T-helper 17 cell (primary cell): ENCODE data around the gene KRT39. TPM values are rescaled to one million over a fixed set of nuclear protein-coding genes. Genes with fewer than 3 reads are reported as not detected.
A peak's percentile ranks its signal among the peaks of the same experiment; 100 is the strongest.

ENCODE experiments used
- ATAC-seq: fragments of 150-1000 bp; cut with Tn5 transposase; 2 replicates; pipeline ENCODE4 v1.10.0; 2021; ENCODE audit warnings: mild to moderate bottlenecking, moderate library complexity
- DNase-seq, 3 donors: peaks; one replicate each; pipeline versions ENCODE4 v3.0.0 to v3.0.0-alpha.2; 2020 to 2021
- H3K9me3 ChIP-seq: one replicate; pipeline ENCODE4 v1.7.0; 2013; ENCODE audit warnings: low read length, mild to moderate bottlenecking; ENCODE audit not compliant: control insufficient read depth, poor library complexity, severe bottlenecking
- H3K27ac Mint-ChIP-seq: one replicate; pipeline ENCODE4 v1.8.0; 2022; ENCODE audit warnings: mild to moderate bottlenecking, moderate library complexity, mixed read lengths
- H3K27me3 Mint-ChIP-seq: one replicate; pipeline ENCODE4 v1.8.0; 2022; ENCODE audit warnings: mixed read lengths
- H3K36me3 Mint-ChIP-seq: one replicate; pipeline ENCODE4 v1.8.0; 2022; ENCODE audit warnings: low read depth, mixed read lengths
- H3K4me1 Mint-ChIP-seq: one replicate; pipeline ENCODE4 v1.8.0; 2022; ENCODE audit warnings: mild to moderate bottlenecking, mixed read lengths
- H3K4me3 Mint-ChIP-seq: one replicate; pipeline ENCODE4 v1.8.0; 2022; ENCODE audit warnings: mild to moderate bottlenecking, moderate library complexity, mixed read lengths
- total RNA-seq, 4 donors: library from RNA in 2 of 4; stranded (reverse) in 2 of 4; gene quantifications; one replicate each; pipeline ENCODE4 v1.2.3 and lab custom pipeline; 2022 to 2026

Gene KRT39
- total RNA-seq, 2 donors from 2014 or later: not detected

GRCh38 chr17:40947929-40948328 lies 18.8 kb downstream of the KRT39 start:
- H3K36me3 Mint-ChIP-seq: peaks cover 4% of the 10 kb centered on the region
- DNase-seq (no peak), ATAC-seq (no peak)
- H3K9me3 ChIP-seq: no peaks in the 10 kb centered on the region
- H3K4me3 Mint-ChIP-seq: no peak overlapping the region
- H3K4me1 Mint-ChIP-seq: no peaks in the 10 kb centered on the region
- H3K27me3 Mint-ChIP-seq: peaks cover 92% of the 10 kb centered on the region
- H3K27ac Mint-ChIP-seq: no peak overlapping the region

GRCh38 chr17:40945414-40945813 lies 21.3 kb downstream of the KRT39 start:
- peaks cover 69% of the 10 kb centered on the region for H3K27me3 Mint-ChIP-seq
- no peak overlapping the region for H3K4me3 Mint-ChIP-seq
- DNase-seq: no peak
- H3K9me3 ChIP-seq: no peaks in the 10 kb centered on the region
- no peaks in the 10 kb centered on the region for H3K4me1 Mint-ChIP-seq
- H3K27ac Mint-ChIP-seq: no peak overlapping the region
- H3K36me3 Mint-ChIP-seq: peaks cover 4% of the 10 kb centered on the region
- no peak for ATAC-seq

GRCh38 chr17:40944531-40944930 lies 22.2 kb downstream of the KRT39 start:
- Mint-ChIP-seq H3K27ac (no peak overlapping the region), H3K27me3 (peaks cover 61% of the 10 kb centered on the region), H3K4me3 (no peak overlapping the region), H3K4me1 (no peaks in the 10 kb centered on the region), H3K36me3 (peaks cover 4% of the 10 kb centered on the region)
- no peaks in the 10 kb centered on the region for H3K9me3 ChIP-seq
- no peak for ATAC-seq
- DNase-seq: no peak

GRCh38 chr17:40942553-40942952 lies 24.2 kb downstream of the KRT39 start:
- no peak for DNase-seq
- Mint-ChIP-seq H3K4me1 (no peaks in the 10 kb centered on the region), H3K27me3 (peaks cover 47% of the 10 kb centered on the region), H3K4me3 (no peak overlapping the region), H3K27ac (no peak overlapping the region), H3K36me3 (peaks cover 4% of the 10 kb centered on the region)
- H3K9me3 ChIP-seq: no peaks in the 10 kb centered on the region
- no peak for ATAC-seq

DNA sequence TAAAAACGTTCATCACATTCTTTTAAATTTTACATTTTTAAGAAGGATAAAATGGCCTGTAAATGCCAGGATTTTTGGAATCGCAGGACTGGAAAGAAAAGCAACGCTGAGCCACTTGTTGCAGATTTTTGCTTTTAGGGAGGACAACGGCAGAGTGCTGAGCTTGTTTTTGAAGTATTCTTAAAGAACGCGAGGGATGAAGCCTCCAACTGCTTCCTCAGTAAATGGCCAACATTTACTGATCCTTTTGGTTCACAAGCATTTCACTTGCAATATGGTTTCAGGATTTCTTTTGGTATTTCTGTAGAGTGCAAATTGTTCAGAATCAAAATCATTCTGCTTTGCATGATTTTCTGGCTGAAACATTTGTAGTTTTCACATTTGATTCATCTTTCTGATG lies 26.5 kb downstream of the KRT39 start:
- no peaks in the 10 kb centered on the region for H3K9me3 ChIP-seq
- DNase-seq: no peak
- no peak overlapping the region for H3K27ac Mint-ChIP-seq
- no peak overlapping the region for H3K4me3 Mint-ChIP-seq
- ATAC-seq: no peak
- peaks cover 3% of the 10 kb centered on the region for H3K36me3 Mint-ChIP-seq
- H3K4me1 Mint-ChIP-seq: peaks cover 4% of the 10 kb centered on the region
- peaks cover 42% of the 10 kb centered on the region for H3K27me3 Mint-ChIP-seq

DNA sequence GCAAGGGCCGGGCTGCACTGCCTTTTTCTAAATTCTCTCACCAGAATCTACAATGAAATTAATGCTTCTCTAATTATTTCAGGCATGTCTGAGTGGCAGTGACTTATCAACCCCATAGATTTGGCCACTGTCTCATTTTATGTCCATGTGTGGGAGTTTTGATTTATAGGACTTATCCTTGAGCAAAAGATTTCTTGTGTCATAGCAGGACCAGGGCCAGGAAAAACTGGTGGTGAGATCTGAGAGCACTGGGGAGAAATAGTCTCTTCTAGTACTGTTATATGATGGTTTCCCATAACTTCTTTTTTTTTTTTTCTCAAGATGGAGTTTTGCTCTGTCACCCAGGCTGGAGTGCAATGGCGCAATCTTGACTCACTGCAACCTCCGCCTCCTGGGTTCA lies 27.8 kb downstream of the KRT39 start:
- peaks cover 38% of the 10 kb centered on the region for H3K27me3 Mint-ChIP-seq
- ATAC-seq (no peak), DNase-seq (no peak)
- H3K4me3 Mint-ChIP-seq: no peak overlapping the region
- peaks cover 3% of the 10 kb centered on the region for H3K36me3 Mint-ChIP-seq
- peaks cover 4% of the 10 kb centered on the region for H3K4me1 Mint-ChIP-seq
- H3K27ac Mint-ChIP-seq: no peak overlapping the region
- no peaks in the 10 kb centered on the region for H3K9me3 ChIP-seq

- no peak for DNase-seq
- Mint-ChIP-seq H3K27me3 (peaks cover 45% of the 10 kb centered on the region), H3K27ac (no peak within 1 kb of the TSS), H3K4me1 (peaks cover 4% of the 10 kb centered on the region), H3K36me3 (no peaks in the 10 kb centered on the region), H3K4me3 (no peak within 1 kb of the TSS)
- no peak for ATAC-seq
- no peaks in the 10 kb centered on the region for H3K9me3 ChIP-seq
These were observed 29.3 kb downstream of the KRT39 start, which contains the start of gene KRT23 for GRCh38 chr17:40937384-40937819. Gene KRT23, minus strand, starts transcription at chr17:40937646. Its CDS starts 1,043 bp downstream, at chr17:40936603.

DNA sequence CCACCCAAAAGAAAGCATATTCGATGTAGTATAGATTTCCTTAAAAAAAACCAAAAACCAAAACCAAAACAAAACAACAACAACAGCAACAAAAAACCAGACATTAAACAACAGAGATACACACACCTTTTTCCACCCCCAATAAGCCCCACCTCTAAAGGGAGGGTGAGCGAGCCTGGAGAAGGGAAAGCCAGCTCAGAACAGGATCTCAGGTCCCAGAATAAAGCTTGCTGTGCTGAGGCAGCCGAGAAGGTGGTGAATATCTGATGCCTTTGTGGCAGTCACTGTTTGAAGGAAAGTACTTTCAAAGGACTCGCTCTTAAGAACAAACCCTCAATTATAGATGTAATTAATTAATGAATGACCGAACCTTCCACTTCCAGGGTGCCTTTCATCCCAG lies 29.8 kb downstream of the KRT39 start:
- H3K27me3 Mint-ChIP-seq: peaks cover 46% of the 10 kb centered on the region
- H3K9me3 ChIP-seq: no peaks in the 10 kb centered on the region
- ATAC-seq: no peak
- no peaks in the 10 kb centered on the region for H3K36me3 Mint-ChIP-seq
- DNase-seq: no peak
- H3K4me3 Mint-ChIP-seq: no peak overlapping the region
- no peak overlapping the region for H3K27ac Mint-ChIP-seq
- H3K4me1 Mint-ChIP-seq: peaks cover 4% of the 10 kb centered on the region

GRCh38 chr17:40936437-40936971 lies 30.2 kb downstream of the KRT39 start:
- no peak overlapping the region for H3K27ac Mint-ChIP-seq
- no peak for ATAC-seq
- H3K4me3 Mint-ChIP-seq: no peak overlapping the region
- H3K27me3 Mint-ChIP-seq: peaks cover 46% of the 10 kb centered on the region
- no peak for DNase-seq
- H3K4me1 Mint-ChIP-seq: peaks cover 4% of the 10 kb centered on the region
- H3K36me3 Mint-ChIP-seq: no peaks in the 10 kb centered on the region
- no peaks in the 10 kb centered on the region for H3K9me3 ChIP-seq

DNA sequence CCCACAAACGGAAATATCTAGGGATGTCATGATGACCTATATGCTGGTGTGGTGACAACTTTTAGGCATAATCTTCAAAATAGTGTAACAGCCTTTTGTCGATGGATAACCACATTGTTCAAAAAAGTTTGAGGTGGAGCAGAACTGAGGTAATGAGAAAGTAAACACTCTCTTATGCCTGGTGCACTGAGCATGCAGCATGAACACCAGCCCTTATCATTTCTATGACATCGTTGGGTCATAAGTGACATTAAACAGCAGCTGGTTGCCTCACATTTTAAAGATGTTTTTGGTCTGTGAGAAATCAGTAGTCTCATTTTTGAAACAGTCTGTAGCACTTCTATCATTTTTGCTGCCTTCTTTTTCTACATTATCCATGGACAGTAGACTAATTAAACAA lies 31.1 kb downstream of the KRT39 start:
- DNase-seq (no peak), ATAC-seq (peak; percentile 71)
- Mint-ChIP-seq H3K4me1 (peaks cover 4% of the 10 kb centered on the region), H3K27me3 (peaks cover 46% of the 10 kb centered on the region), H3K4me3 (no peak overlapping the region), H3K27ac (peak overlapping the region; percentile 63), H3K36me3 (no peaks in the 10 kb centered on the region)
- no peaks in the 10 kb centered on the region for H3K9me3 ChIP-seq

DNA sequence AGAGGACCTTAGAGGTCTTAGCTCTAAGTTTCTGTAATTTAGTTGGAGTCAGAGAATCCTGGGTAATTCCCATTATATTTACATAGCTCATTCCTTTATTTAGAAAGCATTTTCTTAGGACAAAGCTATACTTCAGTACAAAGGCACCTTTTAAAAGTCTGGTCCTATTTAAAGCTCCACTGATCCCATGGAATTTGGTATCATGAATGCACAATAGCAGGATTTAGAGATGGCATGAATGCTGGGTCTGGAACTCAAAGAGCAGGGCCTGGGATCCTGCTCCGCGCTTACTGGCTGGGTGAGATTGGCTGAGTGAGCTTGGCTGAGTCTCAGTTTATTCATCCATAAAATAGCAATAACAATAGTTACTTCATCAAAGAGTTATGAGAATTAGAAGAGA lies 34.1 kb downstream of the KRT39 start:
- H3K9me3 ChIP-seq: no peaks in the 10 kb centered on the region
- ATAC-seq (no peak), DNase-seq (no peak)
- Mint-ChIP-seq H3K36me3 (no peaks in the 10 kb centered on the region), H3K4me3 (no peak overlapping the region), H3K27me3 (peaks cover 56% of the 10 kb centered on the region), H3K27ac (no peak overlapping the region), H3K4me1 (peaks cover 4% of the 10 kb centered on the region)

DNA sequence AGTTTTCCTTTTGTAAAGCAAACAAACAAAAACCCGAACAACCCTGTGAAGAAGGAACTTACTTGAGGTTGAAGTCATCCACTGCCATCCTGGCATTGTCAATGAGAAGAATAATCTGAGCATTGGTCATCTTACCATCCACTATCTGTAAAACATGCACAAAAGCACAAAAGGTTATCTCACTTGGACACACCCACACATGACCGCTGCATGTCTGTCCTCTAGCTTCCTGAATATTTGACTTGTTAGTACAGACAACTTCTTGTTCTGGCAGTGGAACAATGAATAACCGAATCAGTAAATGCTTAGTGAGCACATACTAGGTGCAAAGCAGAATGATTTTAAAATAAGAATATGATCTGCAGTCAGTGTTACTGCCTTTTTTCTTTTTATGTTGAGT lies 35.4 kb downstream of the KRT39 start:
- Mint-ChIP-seq H3K27ac (no peak overlapping the region), H3K4me1 (peaks cover 3% of the 10 kb centered on the region), H3K4me3 (no peak overlapping the region), H3K36me3 (peaks cover 4% of the 10 kb centered on the region), H3K27me3 (peaks cover 58% of the 10 kb centered on the region)
- H3K9me3 ChIP-seq: no peaks in the 10 kb centered on the region
- ATAC-seq: no peak
- no peak for DNase-seq

GRCh38 chr17:40926341-40926740 lies 40.4 kb downstream of the KRT39 start:
- no peak overlapping the region for H3K4me3 Mint-ChIP-seq
- H3K4me1 Mint-ChIP-seq: peaks cover 5% of the 10 kb centered on the region
- DNase-seq (no peak), ATAC-seq (no peak)
- H3K27me3 Mint-ChIP-seq: peaks cover 47% of the 10 kb centered on the region
- no peak overlapping the region for H3K27ac Mint-ChIP-seq
- H3K9me3 ChIP-seq: no peaks in the 10 kb centered on the region
- H3K36me3 Mint-ChIP-seq: peaks cover 4% of the 10 kb centered on the region

DNA sequence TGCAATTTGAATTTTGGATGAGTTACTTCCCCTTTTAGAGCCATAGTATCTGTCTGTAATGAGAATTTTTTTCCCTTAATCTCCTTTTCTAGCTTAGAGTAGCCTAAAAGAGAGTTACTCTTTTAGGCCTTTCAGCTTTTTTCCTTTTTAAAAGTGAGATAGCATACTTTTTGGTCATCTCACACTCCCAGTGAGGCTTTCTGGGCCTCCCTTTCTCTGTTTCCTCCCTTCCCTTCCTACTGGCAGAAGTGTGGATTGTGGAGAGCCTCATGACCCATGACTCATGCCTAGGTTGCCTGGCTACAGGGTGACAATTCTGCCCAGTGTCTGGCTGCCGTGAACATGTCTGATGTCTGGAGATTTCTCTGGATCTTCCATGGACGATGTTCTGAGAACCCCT lies 44.5 kb downstream of the KRT39 start:
- no peak for DNase-seq
- no peak overlapping the region for H3K27ac Mint-ChIP-seq
- no peak for ATAC-seq
- H3K4me1 Mint-ChIP-seq: peaks cover 11% of the 10 kb centered on the region
- H3K4me3 Mint-ChIP-seq: no peak overlapping the region
- peaks cover 36% of the 10 kb centered on the region for H3K27me3 Mint-ChIP-seq
- no peaks in the 10 kb centered on the region for H3K9me3 ChIP-seq
- peaks cover 4% of the 10 kb centered on the region for H3K36me3 Mint-ChIP-seq
